ENCODE results near the gene IGSF21.

Gene IGSF21

DNA sequence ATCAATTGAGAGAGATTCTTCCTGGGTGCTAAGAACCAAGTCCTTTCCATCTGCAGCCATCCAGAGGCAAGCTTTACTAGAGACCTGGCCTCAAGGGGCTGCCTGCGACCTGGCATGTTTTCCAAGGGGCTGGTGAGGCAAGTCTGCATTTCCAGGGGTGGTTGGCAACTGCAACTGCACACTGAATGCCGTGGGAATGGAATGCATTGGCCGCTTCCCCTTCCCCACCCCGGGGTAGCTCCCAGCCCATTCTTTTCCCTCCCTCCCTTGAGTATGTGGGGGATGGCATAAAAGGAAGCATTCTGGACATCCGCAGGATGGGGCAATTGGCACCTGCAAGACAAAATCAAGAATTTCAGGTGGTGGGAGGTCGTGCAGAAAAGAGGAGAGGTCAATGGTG lies 155.1 kb downstream of the IGSF21 start:
- DNase-seq (ENCODE audit: low read depth) = no peak

GRCh38 chr1:18263547-18264120 lies 156.0 kb downstream of the IGSF21 start:
- no peak for DNase-seq (ENCODE audit: low read depth)

DNA sequence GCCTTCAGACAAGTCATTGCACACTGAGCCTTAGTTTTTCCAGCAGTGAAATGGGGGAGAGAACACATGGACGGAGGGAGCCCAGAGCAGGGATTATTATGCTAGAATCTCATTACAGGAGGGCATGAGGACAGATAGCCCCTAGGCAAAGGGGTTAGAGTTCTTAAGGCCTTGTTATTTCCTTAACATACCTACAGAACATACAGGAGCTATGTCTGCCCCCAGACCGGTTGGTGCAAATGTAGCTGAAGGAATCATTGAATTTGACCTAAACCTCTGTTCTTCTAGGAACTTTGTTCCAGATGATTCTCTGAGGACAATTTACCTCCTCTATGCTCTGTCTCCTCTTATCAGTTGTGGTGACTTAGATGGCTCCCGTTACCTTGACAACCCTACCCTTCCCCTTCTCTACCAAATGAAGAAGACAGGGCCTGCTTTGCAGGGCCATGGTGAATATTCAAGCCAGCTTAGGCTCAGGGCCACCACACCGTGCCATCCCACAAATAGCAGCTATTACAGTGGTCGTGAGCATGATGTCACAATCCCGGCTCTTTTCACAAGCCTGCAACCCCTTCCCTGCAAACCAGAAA lies 156.9 kb downstream of the IGSF21 start:
- DNase-seq (ENCODE audit: low read depth) = no peak

- DNase-seq (ENCODE audit: low read depth) = no peak
Observed at GRCh38 chr1:18265641-18266040, 158.0 kb downstream of the IGSF21 start.

- no peak for DNase-seq (ENCODE audit: low read depth)
Observed at GRCh38 chr1:18266391-18266790, 158.8 kb downstream of the IGSF21 start.

DNA sequence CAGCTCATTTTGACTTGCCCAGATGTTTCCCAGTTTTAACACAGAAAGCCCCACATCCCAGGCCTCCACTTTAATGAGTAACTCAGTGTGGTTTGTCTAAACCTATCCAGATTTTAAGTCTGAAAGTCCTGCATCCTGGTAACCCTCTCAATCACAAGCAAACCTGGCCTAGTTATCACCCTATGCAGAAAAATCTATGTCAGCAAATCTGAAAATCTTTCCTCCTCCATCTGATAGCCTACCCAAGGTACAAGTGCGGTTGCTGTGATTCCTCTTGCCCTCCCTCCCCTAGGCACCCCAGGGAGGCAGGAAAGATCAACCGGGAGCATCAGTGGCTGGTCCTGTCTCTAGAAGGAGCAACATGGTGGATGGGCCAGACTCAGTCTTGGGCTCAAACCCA lies 163.7 kb downstream of the IGSF21 start:
- DNase-seq (ENCODE audit: low read depth) = no peak

DNA sequence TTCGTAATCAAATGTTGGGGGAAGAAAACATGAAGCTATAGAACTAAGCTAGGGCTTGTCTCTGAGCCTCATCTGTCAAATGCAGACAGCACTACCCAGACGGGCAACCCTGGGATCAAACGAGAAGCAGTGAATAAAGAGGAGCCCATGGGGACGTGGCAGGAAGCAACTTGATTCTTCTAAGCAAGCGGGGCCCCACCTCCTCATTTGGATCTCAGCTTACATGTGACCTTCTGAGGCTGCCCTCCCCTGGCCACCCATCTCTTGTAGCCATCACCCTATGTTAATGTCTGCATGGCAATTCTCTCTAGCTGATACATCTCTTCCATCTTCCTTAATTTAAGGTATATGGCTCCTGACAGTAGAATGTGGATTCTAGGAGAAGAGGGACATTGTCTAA lies 171.3 kb downstream of the IGSF21 start:
- no peak for DNase-seq (ENCODE audit: low read depth)

GRCh38 chr1:18279351-18280074 lies 171.9 kb downstream of the IGSF21 start:
- DNase-seq (ENCODE audit: low read depth) = no peak

GRCh38 chr1:18280956-18281355 lies 173.4 kb downstream of the IGSF21 start:
- no peak for DNase-seq (ENCODE audit: low read depth)

DNA sequence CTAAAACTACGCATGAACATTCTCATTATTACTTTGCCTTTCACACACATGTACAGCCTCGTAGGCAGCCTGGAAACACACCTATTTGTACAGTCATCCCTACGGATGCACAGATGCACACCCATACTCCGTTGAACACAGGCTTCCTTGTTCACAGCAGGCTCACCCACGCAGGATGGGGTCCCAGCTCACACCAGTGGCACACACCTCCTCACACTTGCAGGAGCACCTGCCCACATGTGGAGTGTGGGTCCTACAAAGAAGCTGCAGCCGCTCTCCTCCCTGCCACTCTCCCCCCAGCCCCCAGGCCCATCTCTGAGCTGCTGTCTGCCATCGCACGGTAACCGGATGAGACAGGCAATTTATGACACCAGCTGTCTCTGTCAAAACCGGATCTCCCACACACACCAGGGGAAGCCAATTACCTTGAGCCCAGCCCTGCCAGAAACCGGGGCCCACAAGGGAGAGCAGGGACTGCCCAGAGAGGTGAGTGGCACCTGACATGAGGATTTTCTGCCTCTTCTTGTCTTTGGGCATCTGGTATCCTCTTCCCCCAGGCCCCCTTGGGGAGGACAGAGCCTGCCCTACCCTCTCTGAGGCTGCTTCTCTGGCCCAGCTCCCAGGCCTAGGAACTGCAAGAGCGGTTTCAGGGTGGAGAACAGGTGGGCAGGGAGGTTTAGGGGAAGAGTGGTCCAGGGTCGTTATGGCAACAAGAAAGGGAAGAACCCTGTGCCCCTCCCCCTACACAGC lies 175.4 kb downstream of the IGSF21 start:
- no peak for DNase-seq (ENCODE audit: low read depth)

GRCh38 chr1:18283601-18284385 lies 176.2 kb downstream of the IGSF21 start:
- DNase-seq (ENCODE audit: low read depth) = no peak

GRCh38 chr1:18284805-18285537 lies 177.4 kb downstream of the IGSF21 start:
- DNase-seq (ENCODE audit: low read depth) = no peak

GRCh38 chr1:18285538-18285924 lies 177.9 kb downstream of the IGSF21 start:
- DNase-seq (ENCODE audit: low read depth) = no peak

DNA sequence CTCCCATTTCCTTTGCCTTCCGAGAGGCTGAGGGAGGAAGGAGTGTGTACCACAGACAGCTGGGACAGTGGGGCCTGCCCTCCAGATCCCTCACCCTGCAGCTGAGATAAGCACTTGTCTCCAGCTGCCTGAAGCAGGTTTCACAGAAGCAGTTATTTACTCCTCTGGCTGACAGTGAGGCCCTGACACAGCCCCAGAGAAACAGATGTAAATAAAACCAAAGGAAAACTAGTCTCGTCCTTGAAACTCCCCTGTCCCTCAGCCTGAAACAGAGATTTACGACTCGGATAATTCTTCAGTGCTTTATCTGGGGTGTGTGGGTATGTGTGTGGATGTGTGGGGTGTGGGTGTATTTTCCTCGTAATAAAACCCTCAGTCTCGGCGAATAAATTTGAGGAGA lies 181.1 kb downstream of the IGSF21 start:
- DNase-seq (ENCODE audit: low read depth) = no peak

GRCh38 chr1:18289597-18289996 lies 182.0 kb downstream of the IGSF21 start:
- no peak for DNase-seq (ENCODE audit: low read depth)

DNA sequence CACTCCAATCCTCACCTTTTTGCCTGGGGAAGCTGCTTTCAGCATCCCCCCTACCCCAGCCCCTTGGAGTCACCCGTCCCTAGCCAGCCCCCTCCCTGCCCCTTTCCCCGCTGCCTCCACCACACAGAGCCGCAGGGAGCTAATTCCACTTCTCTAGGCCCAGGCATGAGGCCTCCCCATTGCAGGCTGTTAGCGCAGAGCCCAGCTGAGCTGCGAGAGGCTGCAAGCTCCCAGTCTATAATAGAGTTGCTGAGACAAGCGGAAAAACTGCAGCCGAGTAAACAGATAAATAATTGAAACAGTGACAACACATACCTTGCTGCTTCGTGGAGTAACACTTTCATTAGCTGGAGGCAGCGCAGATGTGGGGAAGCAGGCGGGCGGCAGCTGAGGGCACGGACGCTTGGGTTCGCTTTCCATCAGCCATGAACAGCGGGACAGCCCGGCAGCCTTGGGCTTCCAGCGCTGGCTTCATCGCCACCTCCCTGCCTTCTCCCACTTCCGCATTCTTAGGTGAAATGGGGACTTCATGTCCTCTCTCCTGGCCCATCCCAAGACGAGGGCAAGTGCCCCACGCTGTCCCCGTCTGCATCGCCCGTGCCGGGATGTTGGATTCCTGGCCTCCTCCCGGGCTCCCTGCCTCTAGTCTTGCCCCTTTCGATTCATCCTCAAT lies 183.3 kb downstream of the IGSF21 start:
- no peak for DNase-seq (ENCODE audit: low read depth)

DNA sequence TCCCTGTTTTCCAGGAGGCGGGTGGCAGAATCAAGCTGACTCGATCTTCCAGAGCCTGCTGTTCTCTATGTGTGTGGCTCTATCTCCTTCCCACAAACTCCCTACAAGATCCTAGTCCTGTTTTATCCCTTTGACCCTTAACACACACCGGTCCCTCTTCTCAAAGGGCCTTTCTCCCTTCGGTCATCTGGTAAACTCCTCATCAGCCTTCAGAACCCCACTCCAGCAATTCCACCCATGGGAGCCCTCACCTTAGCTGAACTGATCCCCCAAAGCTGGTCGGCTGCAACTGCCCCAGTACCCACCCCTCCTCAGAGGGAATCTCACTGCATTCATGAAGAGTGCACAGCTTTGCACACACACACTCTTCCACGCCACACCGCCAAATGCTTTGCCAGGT lies 184.9 kb downstream of the IGSF21 start:
- DNase-seq (ENCODE audit: low read depth) = no peak

GRCh38 chr1:18293291-18293690 lies 185.7 kb downstream of the IGSF21 start:
- no peak for DNase-seq (ENCODE audit: low read depth)

DNA sequence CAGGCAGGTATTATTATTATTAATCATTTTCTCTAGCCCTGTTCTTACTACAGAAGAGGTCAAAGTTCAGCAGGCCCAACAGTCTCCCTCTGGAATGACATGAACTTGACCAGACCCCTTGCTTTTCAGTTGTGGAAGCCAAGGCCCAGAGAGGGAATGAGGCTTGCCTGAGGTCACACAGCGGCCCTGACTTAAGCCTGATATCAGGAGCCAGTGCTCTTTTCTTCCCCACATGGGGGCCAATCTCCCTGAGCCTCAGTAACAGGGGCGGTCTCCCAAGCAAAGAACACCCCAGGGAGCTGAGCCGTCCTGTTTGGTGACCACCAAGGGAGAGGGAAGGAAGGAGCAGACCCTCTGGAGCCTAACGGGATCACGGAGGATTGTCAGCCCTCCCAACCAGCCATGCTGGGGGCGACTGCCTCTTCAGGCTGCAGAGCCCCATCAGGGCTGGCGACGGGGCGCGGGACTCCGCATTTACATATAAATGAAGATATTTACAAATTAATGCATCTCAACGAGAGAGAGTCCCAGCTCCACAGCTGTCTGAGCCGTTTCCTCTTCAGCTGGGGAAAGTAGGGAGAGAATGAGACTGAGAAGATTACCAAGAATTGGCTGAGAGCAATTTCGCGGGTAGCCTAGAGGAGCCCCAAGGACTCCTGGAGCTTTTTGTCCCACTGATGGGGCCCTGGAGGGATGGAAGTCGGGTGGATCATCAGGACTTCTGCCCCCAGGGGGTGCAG lies 187.0 kb downstream of the IGSF21 start:
- DNase-seq (ENCODE audit: low read depth) = no peak
